ENCODE measurements around the gene ACTN3.

DNA sequence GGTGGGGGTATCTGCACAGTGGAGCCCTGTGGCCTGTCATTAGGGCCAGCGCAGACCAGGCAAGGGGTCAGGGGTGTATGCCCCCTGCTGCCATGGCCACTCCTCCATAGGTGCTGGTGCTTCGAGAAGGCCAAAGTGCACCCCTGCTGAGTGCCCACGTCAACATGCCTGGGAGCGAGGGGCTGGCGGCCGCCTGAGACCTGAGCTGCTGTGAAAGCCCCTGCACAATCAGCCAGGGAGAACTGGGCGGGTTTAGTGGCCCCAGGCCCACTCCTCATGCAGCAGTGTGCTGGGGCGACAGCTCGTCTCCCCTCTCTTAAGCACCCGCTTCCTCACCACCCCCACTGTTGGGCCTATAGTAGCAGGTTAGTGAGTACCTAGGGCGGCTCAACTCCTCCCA lies 14.9 kb upstream of the ACTN3 start:
- TF ChIP-seq, protein P1, sequence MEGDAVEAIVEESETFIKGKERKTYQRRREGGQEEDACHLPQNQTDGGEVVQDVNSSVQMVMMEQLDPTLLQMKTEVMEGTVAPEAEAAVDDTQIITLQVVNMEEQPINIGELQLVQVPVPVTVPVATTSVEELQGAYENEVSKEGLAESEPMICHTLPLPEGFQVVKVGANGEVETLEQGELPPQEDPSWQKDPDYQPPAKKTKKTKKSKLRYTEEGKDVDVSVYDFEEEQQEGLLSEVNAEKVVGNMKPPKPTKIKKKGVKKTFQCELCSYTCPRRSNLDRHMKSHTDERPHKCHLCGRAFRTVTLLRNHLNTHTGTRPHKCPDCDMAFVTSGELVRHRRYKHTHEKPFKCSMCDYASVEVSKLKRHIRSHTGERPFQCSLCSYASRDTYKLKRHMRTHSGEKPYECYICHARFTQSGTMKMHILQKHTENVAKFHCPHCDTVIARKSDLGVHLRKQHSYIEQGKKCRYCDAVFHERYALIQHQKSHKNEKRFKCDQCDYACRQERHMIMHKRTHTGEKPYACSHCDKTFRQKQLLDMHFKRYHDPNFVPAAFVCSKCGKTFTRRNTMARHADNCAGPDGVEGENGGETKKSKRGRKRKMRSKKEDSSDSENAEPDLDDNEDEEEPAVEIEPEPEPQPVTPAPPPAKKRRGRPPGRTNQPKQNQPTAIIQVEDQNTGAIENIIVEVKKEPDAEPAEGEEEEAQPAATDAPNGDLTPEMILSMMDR (conservative IDR thresholded peaks at IDR 0.05 in 1 of 2, IDR thresholded peaks at IDR 0.05 in 1 of 2; ENCODE audit: low read depth in 1 of 2, low read length in 2 of 2), result no peak
- TF ChIP-seq EZH2 (IDR thresholded peaks at IDR 0.05; ENCODE audit: low read length, missing control alignments), result no peak

Measured in fibroblast of lung (primary cell).